Putamen (tissue), 1 donor: ENCODE results near the gene LIPT2.
"Not testable (repeated sequence)": the region's sequence is repeated elsewhere in the genome, so short reads cannot be mapped to it uniquely, and the experiment has no call there.

Experiments
- DNase-seq: peaks from one replicate; pipeline ENCODE4 v3.0.0-alpha.2; 2016; ENCODE audit warnings: low spot score

LIPT2 gene

GRCh38 chr11:74492974-74493790 is at the start of gene LIPT2:
Gene LIPT2, minus strand, starts transcription at chr11:74493724. Its CDS starts 21 bp downstream, at chr11:74493703.
- peak; percentile 95 for DNase-seq

GRCh38 chr11:74541466-74541865 is 47.9 kb upstream of the LIPT2 start:
- no peak for DNase-seq

- no peak for DNase-seq
Observed at GRCh38 chr11:74540270-74540669, 46.7 kb upstream of the LIPT2 start.

- no peak for DNase-seq
Observed at GRCh38 chr11:74538680-74539079, 45.2 kb upstream of the LIPT2 start.

- DNase-seq: no peak
Observed at GRCh38 chr11:74535371-74536160, 42.0 kb upstream of the LIPT2 start.

GRCh38 chr11:74534946-74535275 is 41.4 kb upstream of the LIPT2 start:
- DNase-seq: not testable (repeated sequence)

GRCh38 chr11:74534216-74534945 is 40.9 kb upstream of the LIPT2 start:
- no peak for DNase-seq

GRCh38 chr11:74533421-74533820 is 39.9 kb upstream of the LIPT2 start:
- no peak for DNase-seq

GRCh38 chr11:74532501-74533246 is 39.1 kb upstream of the LIPT2 start:
- no peak for DNase-seq

- DNase-seq: no peak
Observed at GRCh38 chr11:74524978-74525377, 31.5 kb upstream of the LIPT2 start.

GRCh38 chr11:74524501-74524900 is 31.0 kb upstream of the LIPT2 start:
- DNase-seq: no peak

- DNase-seq: no peak
Observed at GRCh38 chr11:74522776-74523175, 29.3 kb upstream of the LIPT2 start.

- no peak for DNase-seq
Observed at GRCh38 chr11:74521666-74522252, 28.2 kb upstream of the LIPT2 start.

- DNase-seq: no peak
Observed at GRCh38 chr11:74520927-74521665, 27.6 kb upstream of the LIPT2 start.

- DNase-seq: no peak
Observed at GRCh38 chr11:74520316-74520715, 26.8 kb upstream of the LIPT2 start.

GRCh38 chr11:74519710-74520109 is 26.2 kb upstream of the LIPT2 start:
- DNase-seq: no peak

- DNase-seq: not testable (repeated sequence)
Observed at GRCh38 chr11:74517592-74517991, 24.1 kb upstream of the LIPT2 start.

- no peak for DNase-seq
Observed at GRCh38 chr11:74507582-74507981, 14.1 kb upstream of the LIPT2 start.

GRCh38 chr11:74506823-74507222 is 13.3 kb upstream of the LIPT2 start:
- DNase-seq: no peak

- DNase-seq: no peak
Observed at GRCh38 chr11:74505911-74506310, 12.4 kb upstream of the LIPT2 start.
